Coronary artery (tissue), 2 donors: Measurements from ENCODE around the gene ZCCHC7.
"Not testable (repeated sequence)": the region's sequence is repeated elsewhere in the genome, so short reads cannot be mapped to it uniquely, and the experiment has no call there.

Experiments used
- DNase-seq: peaks from one replicate; pipeline ENCODE4 v3.0.0-alpha.2; 2017; ENCODE audit warnings: low spot score
- H3K27ac ChIP-seq, 2 donors: fragments of 200-600 bp; sonication (generic); one replicate each; pipeline ENCODE4 v1.5.1; 2016 to 2019
- H3K4me3 ChIP-seq: fragments of 200-600 bp; sonication (generic); 2 replicates; pipeline ENCODE4 v1.5.1; 2016; ENCODE audit warnings: mild to moderate bottlenecking, moderate library complexity
- CTCF ChIP-seq: fragments of 200-600 bp; sonication (generic); IDR thresholded peaks from one replicate; pipeline ENCODE4 v1.5.1; 2019; ENCODE audit warnings: antibody characterized with exemption

ZCCHC7 gene

GRCh38 chr9:37297592-37297991, 177.2 kb downstream of the ZCCHC7 start:
- no peak for TF ChIP-seq CTCF
- Histone ChIP-seq H3K27ac (no peak overlapping the region), H3K4me3 (no peak overlapping the region)
- no peak for DNase-seq

- Histone ChIP-seq H3K4me3 (no peak overlapping the region), H3K27ac (no peak overlapping the region)
- DNase-seq: no peak
- no peak for TF ChIP-seq CTCF
Measured at GRCh38 chr9:37300620-37301019, 180.2 kb downstream of the ZCCHC7 start.

- TF ChIP-seq CTCF: no peak
- H3K4me3 ChIP-seq: no peak overlapping the region
- no peak for DNase-seq
- H3K27ac ChIP-seq: no peak overlapping the region
Measured at GRCh38 chr9:37301042-37301853, 180.9 kb downstream of the ZCCHC7 start.

- no peak overlapping the region for H3K27ac ChIP-seq
- no peak for TF ChIP-seq CTCF
- no peak overlapping the region for H3K4me3 ChIP-seq
- DNase-seq: no peak
Measured at GRCh38 chr9:37301854-37302172, 181.4 kb downstream of the ZCCHC7 start.

GRCh38 chr9:37302277-37302676, 181.9 kb downstream of the ZCCHC7 start:
- no peak overlapping the region for H3K27ac ChIP-seq
- no peak for DNase-seq
- TF ChIP-seq CTCF: no peak
- no peak overlapping the region for H3K4me3 ChIP-seq

- H3K4me3 ChIP-seq, DNase-seq, H3K27ac ChIP-seq: not testable (repeated sequence)
Measured at GRCh38 chr9:37303272-37303671, 182.9 kb downstream of the ZCCHC7 start.

GRCh38 chr9:37309136-37309535, 188.8 kb downstream of the ZCCHC7 start:
- DNase-seq: no peak
- Histone ChIP-seq H3K4me3 (no peak overlapping the region), H3K27ac (no peak overlapping the region)
- TF ChIP-seq CTCF: no peak
